Measurements from ENCODE around the gene PSME4. TPM values are rescaled to one million over a fixed set of nuclear protein-coding genes. Genes with fewer than 3 reads are reported as not detected.

The PSME4 gene
- total RNA-seq, 2 experiments from 2014 or later: 37.8 to 44.3 TPM

- ATAC-seq (peak; percentile 94), DNase-seq (no peak)
- intact Hi-C loops (cut with DNase I, micrococcal nuclease): loop anchor here (1.0 to 2.0 kb wide), 4 partner anchors 24 to 121 kb away; no protein-coding TSS in a partner anchor
- no peaks in the 10 kb centered on the region for H3K36me3 Mint-ChIP-seq (ENCODE audit: low read depth)
- POLR2A ChIA-PET: interaction anchor here (1.2 kb wide), 1 partner anchor 25 kb away, joined by 3 read pairs; no protein-coding TSS in a partner anchor
- no peaks in the 10 kb centered on the region for H3K9me3 Mint-ChIP-seq (ENCODE audit: low read depth)
- CTCF ChIA-PET: no interaction called here
- no peaks in the 10 kb centered on the region for H3K27me3 Mint-ChIP-seq
- peak overlapping the region; percentile 24 for H3K4me3 Mint-ChIP-seq
- peak overlapping the region; percentile 85 for H3K27ac Mint-ChIP-seq
- peaks cover 28% of the 10 kb centered on the region for H3K4me1 Mint-ChIP-seq
Observed at GRCh38 chr2:53994818-53995808, 24.3 kb upstream of the PSME4 start.

DNA sequence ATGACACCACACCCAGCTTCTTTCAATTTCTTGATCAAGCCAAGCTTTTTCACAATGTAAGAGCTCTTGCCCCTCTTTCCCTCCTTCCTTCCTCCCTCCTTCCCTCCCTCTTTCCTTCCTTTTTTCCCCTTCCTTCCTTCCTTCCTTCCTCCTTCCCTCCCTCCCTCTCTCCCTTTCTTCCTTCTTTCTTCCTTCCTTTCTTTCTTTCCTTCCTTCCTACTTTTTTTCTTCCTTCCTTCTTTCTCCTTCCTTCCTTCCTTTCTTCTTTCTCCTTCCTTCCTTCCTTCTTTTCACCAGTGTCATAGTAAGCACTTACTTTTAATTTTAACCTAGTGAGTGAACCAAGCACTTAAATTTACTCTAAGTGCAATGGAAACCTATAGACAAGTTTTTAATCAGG is 21.2 kb upstream of the PSME4 start:
- no peaks in the 10 kb centered on the region for H3K36me3 Mint-ChIP-seq (ENCODE audit: low read depth)
- no peaks in the 10 kb centered on the region for H3K9me3 Mint-ChIP-seq (ENCODE audit: low read depth)
- ATAC-seq: no peak
- H3K27ac Mint-ChIP-seq: peak overlapping the region; percentile 20
- no peak for DNase-seq
- no peaks in the 10 kb centered on the region for H3K27me3 Mint-ChIP-seq
- H3K4me1 Mint-ChIP-seq: peaks cover 34% of the 10 kb centered on the region
- ChIA-PET CTCF (no interaction called here), POLR2A (no interaction called here)
- H3K4me3 Mint-ChIP-seq: no peak overlapping the region
- intact Hi-C loops (cut with DNase I, micrococcal nuclease): no loop called here

DNA sequence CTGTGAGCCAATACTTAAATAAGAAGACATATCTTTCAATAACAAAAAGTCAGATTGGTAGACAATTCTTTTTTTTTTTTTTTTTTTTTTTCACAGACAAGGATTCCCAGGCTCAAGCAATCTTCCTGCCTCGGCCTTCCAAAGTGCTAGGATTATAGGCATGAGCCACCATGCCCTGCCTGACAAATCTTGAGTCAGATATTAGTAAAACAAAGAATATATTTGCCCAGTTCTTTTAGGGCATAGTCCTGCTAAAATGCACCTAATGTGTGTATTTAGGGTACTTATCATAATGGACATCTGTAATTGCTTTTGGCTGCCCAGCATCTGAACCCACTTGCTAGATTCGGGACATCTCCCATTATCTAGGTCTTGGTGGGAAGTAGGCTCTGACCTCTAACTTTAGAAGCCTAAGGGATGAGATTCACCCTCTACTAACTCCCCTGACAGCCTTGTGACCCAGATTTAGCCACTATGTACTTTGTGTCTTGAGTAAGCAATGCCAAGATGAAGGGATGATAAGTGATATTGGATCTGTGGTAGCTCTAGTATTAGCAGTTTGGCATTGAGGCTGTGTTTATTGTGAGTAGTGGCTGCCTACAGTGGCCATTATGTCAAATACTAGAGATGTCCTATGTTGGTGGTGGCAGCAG is 18.5 kb upstream of the PSME4 start:
- intact Hi-C loops (cut with DNase I, micrococcal nuclease): no loop called here
- no peak for DNase-seq
- no peak for ATAC-seq
- Mint-ChIP-seq H3K9me3 (ENCODE audit: low read depth) (no peaks in the 10 kb centered on the region), H3K36me3 (ENCODE audit: low read depth) (no peaks in the 10 kb centered on the region), H3K27ac (no peak overlapping the region), H3K27me3 (no peaks in the 10 kb centered on the region), H3K4me3 (no peak overlapping the region), H3K4me1 (peaks cover 28% of the 10 kb centered on the region)
- ChIA-PET CTCF (interaction anchor here (1.0 kb wide), 1 partner anchor 12 kb away, joined by 3 read pairs; no protein-coding TSS in a partner anchor), POLR2A (no interaction called here)

DNA sequence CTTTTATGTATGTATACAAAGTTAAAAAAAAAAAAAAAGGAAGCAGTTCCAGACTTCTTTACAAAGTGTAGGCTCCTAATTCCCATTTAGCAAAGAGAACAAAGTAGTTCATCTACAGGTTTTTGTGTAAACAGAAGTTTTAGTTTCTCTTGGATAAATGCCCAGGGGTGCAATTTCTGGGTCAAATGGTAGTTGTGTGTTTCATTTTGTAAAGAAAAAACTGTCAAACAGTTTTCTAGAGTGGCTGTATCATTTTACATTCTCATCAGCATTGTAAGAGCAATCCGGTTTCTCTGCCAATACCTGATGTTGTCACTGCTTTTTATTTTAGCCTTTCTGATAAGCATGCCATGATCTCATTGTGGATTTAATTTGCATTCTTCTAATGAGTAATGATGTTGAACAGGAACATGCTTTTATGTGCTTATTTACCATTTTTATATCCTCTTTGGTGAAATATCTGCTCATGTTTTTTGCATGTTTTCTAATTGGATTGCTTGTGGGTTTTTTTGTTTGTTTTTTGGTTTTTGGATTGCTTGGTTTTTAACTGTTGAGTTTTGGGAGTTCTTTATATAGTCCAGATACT is 16.6 kb upstream of the PSME4 start:
- Mint-ChIP-seq H3K27ac (no peak overlapping the region), H3K36me3 (ENCODE audit: low read depth) (no peaks in the 10 kb centered on the region), H3K9me3 (ENCODE audit: low read depth) (no peaks in the 10 kb centered on the region), H3K4me3 (no peak overlapping the region), H3K27me3 (no peaks in the 10 kb centered on the region), H3K4me1 (peaks cover 18% of the 10 kb centered on the region)
- CTCF ChIA-PET: no interaction called here
- ATAC-seq (peak; percentile 55), DNase-seq (no peak)
- POLR2A ChIA-PET: no interaction called here
- intact Hi-C loops (cut with DNase I, micrococcal nuclease): no loop called here

GRCh38 chr2:53985646-53986045 is 14.9 kb upstream of the PSME4 start:
- no peaks in the 10 kb centered on the region for H3K36me3 Mint-ChIP-seq (ENCODE audit: low read depth)
- no peaks in the 10 kb centered on the region for H3K9me3 Mint-ChIP-seq (ENCODE audit: low read depth)
- H3K4me3 Mint-ChIP-seq: no peak overlapping the region
- intact Hi-C loops (cut with DNase I, micrococcal nuclease): no loop called here
- no peaks in the 10 kb centered on the region for H3K27me3 Mint-ChIP-seq
- ChIA-PET POLR2A (no interaction called here), CTCF (interaction anchor here (1.5 kb wide), 1 partner anchor 8 kb away, joined by 3 read pairs; no protein-coding TSS in a partner anchor)
- H3K4me1 Mint-ChIP-seq: peaks cover 21% of the 10 kb centered on the region
- no peak for DNase-seq
- ATAC-seq: no peak
- H3K27ac Mint-ChIP-seq: no peak overlapping the region

GRCh38 chr2:53969968-53970723 is 647 bp downstream of the PSME4 start:
- H3K4me3 Mint-ChIP-seq: peak overlapping the region; percentile 84
- peak overlapping the region; percentile 85 for H3K27ac Mint-ChIP-seq
- DNase-seq: peak; percentile 39
- no peaks in the 10 kb centered on the region for H3K27me3 Mint-ChIP-seq
- CTCF ChIA-PET: interaction anchor here (1.0 to 1.8 kb wide), 3 partner anchors 10 to 82 kb away, joined by 3 to 5 read pairs (median 3); no protein-coding TSS in a partner anchor
- intact Hi-C loops (cut with DNase I, micrococcal nuclease): loop anchor here (1.0 to 10.0 kb wide), 9 partner anchors 71 to 1262 kb away; partner anchors contain the start of genes ACYP2 (in 2 of the 2), CLHC1 (in 1 of the 2), EML6 (in 1 of the 2) and RPS27A (in 1 of the 2)
- ATAC-seq: peak; percentile 26
- POLR2A ChIA-PET: interaction anchor here (1.0 to 1.2 kb wide), 2 partner anchors 25 to 71 kb away, joined by 3 to 4 read pairs; no protein-coding TSS in a partner anchor
- peaks cover 39% of the 10 kb centered on the region for H3K4me1 Mint-ChIP-seq
- no peaks in the 10 kb centered on the region for H3K9me3 Mint-ChIP-seq (ENCODE audit: low read depth)
- peaks cover 8% of the 10 kb centered on the region for H3K36me3 Mint-ChIP-seq (ENCODE audit: low read depth)

- peak; percentile 23 for DNase-seq
Observed at GRCh38 chr2:53969285-53969967, 1.4 kb downstream of the PSME4 start.

DNA sequence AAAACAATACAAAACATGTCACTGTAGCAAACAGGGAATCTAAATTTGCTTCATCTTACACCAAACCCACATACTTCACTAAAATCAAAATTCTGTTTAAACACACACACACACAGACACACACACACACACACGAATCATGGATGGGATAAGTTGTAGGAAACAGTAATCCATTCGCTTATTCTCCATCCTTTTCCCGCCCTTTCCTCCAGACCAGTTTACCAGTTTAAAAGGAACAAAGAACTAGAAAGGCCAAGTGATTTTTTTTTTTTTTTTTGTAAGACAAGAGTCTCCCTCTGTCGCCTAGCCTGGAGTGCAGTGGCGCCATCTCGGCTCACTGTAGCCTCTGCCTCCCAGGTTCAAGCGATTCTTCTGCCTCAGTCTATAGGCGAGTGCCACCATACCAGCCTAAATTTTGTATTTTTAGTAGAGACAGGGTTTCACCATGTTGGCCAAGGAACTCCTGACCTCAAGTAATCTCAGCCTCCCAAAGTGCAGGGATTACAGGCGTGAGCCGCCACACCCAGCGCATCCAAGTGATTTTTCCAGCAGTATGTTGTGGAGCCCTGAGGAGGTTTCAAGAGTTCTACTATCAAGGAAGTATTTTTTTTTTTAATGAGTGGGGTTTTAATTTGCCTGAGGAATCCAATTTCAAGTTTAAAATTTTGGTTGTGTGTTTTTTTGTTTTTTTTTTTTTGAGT is 5.7 kb downstream of the PSME4 start:
- Mint-ChIP-seq H3K4me1 (peaks cover 66% of the 10 kb centered on the region), H3K27me3 (no peaks in the 10 kb centered on the region)
- intact Hi-C loops (cut with DNase I, micrococcal nuclease): loop anchor here (5.0 to 10.0 kb wide), 2 partner anchors 150 to 607 kb away; partner anchors contain the start of gene ACYP2 (in 1 of the 2)

More at GRCh38 chr2:53969285-53969967, 1.4 kb downstream of the PSME4 start:
- CTCF ChIA-PET: interaction anchor here (1.0 to 1.8 kb wide), 3 partner anchors 10 to 83 kb away, joined by 3 to 5 read pairs (median 3); no protein-coding TSS in a partner anchor
- intact Hi-C loops (cut with DNase I, micrococcal nuclease): loop anchor here (2.0 to 10.0 kb wide), 4 partner anchors 71 to 603 kb away; partner anchors contain the start of gene ACYP2 (in 1 of the 2)
- Mint-ChIP-seq H3K27me3 (no peaks in the 10 kb centered on the region), H3K36me3 (ENCODE audit: low read depth) (peaks cover 3% of the 10 kb centered on the region), H3K9me3 (ENCODE audit: low read depth) (no peaks in the 10 kb centered on the region), H3K4me3 (peak overlapping the region; percentile 84), H3K4me1 (peaks cover 46% of the 10 kb centered on the region), H3K27ac (peak overlapping the region; percentile 85)
- ATAC-seq: peak; percentile 56
- POLR2A ChIA-PET: interaction anchor here (1.0 to 1.2 kb wide), 2 partner anchors 26 to 72 kb away, joined by 3 to 4 read pairs; no protein-coding TSS in a partner anchor

GRCh38 chr2:53964257-53964952 is 6.4 kb downstream of the PSME4 start:
- no peak overlapping the region for H3K27ac Mint-ChIP-seq
- intact Hi-C loops (cut with DNase I, micrococcal nuclease): loop anchor here in 1 of 2 experiments (10.0 kb wide), 1 partner anchor 150 kb away; the partner anchor contains the start of gene ACYP2
- ChIA-PET CTCF (no interaction called here), POLR2A (no interaction called here)
- H3K4me1 Mint-ChIP-seq: peaks cover 65% of the 10 kb centered on the region
- peaks cover 6% of the 10 kb centered on the region for H3K36me3 Mint-ChIP-seq (ENCODE audit: low read depth)
- no peaks in the 10 kb centered on the region for H3K9me3 Mint-ChIP-seq (ENCODE audit: low read depth)
- H3K4me3 Mint-ChIP-seq: no peak overlapping the region
- H3K27me3 Mint-ChIP-seq: no peaks in the 10 kb centered on the region
- ATAC-seq (peak; percentile 63), DNase-seq (peak; percentile 23)

More for the DNA sequence above, 5.7 kb downstream of the PSME4 start:
- ATAC-seq (no peak), DNase-seq (no peak)
- H3K27ac Mint-ChIP-seq: no peak overlapping the region
- peaks cover 6% of the 10 kb centered on the region for H3K36me3 Mint-ChIP-seq (ENCODE audit: low read depth)
- H3K4me3 Mint-ChIP-seq: no peak overlapping the region
- ChIA-PET CTCF (no interaction called here), POLR2A (no interaction called here)
- H3K9me3 Mint-ChIP-seq (ENCODE audit: low read depth): no peaks in the 10 kb centered on the region
